LNCAP (cell line): ENCODE measurements around the gene CHD2.

Experiments used
- TF ChIP-seq, protein P1 (sequence below): fragments of 450-650 bp; IDR thresholded peaks from 2 replicates; pipeline ENCODE4 v1.5.1; 2017; ENCODE audit warnings: mild to moderate bottlenecking

Gene CHD2

DNA sequence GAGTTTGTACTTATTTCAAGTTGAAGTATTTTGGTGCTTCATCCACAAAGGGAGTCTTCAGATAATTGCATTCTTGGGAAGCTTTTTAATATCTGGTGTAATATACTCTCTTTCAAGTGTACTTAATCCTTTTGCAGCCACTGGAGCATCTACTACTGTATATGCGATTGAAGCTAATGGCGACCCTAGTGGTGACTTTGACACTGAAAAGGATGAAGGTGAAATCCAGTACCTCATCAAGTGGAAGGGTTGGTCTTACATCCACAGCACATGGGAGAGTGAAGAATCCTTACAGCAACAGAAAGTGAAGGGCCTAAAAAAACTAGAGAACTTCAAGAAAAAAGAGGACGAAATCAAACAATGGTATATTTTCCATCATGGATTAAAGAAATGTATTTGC is 42.6 kb downstream of the CHD2 start:
- TF ChIP-seq, protein P1, sequence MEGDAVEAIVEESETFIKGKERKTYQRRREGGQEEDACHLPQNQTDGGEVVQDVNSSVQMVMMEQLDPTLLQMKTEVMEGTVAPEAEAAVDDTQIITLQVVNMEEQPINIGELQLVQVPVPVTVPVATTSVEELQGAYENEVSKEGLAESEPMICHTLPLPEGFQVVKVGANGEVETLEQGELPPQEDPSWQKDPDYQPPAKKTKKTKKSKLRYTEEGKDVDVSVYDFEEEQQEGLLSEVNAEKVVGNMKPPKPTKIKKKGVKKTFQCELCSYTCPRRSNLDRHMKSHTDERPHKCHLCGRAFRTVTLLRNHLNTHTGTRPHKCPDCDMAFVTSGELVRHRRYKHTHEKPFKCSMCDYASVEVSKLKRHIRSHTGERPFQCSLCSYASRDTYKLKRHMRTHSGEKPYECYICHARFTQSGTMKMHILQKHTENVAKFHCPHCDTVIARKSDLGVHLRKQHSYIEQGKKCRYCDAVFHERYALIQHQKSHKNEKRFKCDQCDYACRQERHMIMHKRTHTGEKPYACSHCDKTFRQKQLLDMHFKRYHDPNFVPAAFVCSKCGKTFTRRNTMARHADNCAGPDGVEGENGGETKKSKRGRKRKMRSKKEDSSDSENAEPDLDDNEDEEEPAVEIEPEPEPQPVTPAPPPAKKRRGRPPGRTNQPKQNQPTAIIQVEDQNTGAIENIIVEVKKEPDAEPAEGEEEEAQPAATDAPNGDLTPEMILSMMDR = no peak

DNA sequence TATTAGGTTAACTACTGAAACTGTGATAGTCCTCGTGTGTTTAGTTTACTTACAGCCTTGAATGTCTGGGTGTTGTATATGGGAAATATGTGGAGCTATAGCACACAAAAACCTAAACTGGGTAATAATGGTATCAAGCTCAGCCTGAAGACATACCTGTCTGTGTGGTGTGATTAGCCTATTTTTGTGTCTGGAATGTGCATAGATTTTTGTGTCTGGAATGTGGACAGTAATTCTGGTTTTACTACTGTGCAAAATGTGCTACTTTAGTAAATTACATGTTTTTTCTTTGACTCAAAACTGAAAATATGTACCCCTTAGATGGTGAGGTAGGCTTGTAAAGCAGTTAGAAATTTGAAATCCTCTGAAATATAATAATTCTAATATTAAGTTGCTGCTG is 43.5 kb downstream of the CHD2 start:
- TF ChIP-seq, protein P1 = no peak

DNA sequence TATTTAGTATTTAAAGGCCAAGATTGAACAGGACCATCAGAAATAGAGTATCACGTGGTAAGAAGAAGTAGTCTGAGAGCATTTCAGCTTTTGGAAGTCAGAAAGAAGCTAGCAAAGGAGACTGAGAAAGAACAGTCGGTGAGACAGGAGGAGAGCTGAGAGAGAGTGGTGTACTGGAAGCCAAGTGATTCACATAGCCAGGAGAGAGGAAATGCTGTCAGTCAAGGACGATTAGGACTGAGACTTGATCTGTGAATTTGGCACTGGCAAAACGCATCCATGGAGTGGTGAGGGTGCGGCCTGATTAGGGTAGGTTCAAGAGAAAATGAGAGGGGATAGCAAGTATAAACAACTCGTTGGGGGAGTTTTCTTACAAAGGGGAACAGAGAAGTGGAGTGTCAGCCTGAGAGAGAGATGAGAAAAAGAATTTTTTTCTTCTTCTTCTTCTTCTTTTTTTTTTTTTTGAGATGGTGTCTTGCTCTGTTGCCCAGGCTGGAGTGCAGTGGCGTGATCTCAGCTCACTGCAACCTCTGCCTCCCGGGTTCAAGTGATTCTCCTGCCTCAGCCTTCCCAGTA is 44.9 kb downstream of the CHD2 start:
- TF ChIP-seq, protein P1 = no peak

DNA sequence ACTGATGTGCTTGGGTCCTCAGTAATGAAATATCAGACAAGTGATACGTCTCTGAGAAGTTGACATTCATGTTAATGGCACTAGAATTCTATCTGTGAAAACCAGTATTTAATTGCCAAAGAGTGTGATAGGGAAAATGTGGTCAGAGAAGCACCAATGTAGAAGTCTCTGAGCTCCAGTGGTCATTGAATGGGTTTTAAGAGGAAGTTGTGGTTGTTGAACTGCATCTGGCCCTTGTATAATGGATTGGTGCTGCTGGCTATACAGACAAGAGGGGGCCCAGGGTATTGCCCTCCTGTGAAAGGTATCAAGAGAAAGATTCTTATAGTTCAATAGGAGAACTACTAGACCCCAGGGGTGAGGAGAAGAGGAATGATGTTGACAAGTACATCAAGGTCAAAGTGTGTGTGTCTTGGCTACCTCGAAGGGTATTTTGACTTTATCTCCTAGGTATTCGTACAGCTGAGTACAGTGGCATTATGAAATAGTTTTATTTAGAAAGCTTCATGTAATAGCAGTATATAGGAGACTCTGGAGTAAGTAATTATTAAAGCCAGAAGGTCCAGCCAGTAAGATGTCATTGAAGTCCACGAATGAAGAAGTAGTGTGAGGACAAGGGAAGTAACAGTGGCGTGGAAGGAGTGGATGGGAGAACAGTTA is 47.1 kb downstream of the CHD2 start:
- TF ChIP-seq, protein P1 = no peak

DNA sequence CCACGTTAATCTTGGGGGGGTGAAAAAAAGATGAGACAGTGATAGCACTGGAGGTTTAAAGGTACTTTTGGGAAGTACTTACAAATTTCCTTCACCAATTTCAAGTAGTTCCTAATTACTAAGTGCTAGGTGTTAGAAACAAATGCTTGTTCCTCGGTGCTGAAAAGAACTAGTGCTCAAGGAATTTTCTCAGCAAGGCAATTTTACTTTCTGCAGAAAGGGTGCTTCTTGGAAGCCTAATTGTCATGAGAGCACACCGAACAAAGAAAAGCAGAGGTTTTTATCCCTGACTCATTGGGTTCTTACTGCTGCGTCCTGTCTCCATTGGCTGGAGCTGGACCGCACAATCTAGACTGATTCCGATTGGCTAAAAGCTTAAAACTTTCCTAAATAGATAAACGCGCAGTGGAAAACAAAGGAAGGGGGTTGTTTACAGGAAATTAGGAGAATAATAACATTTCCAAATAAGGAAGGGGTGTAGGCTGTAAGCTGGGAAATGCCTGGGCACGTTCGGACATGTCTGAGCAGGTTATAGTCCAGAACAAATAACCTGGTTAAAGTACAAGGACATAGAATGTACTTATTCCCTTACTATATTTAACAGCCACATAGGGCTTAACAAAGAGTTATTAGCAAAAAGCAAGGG is 49.6 kb downstream of the CHD2 start:
- TF ChIP-seq, protein P1 = no peak

DNA sequence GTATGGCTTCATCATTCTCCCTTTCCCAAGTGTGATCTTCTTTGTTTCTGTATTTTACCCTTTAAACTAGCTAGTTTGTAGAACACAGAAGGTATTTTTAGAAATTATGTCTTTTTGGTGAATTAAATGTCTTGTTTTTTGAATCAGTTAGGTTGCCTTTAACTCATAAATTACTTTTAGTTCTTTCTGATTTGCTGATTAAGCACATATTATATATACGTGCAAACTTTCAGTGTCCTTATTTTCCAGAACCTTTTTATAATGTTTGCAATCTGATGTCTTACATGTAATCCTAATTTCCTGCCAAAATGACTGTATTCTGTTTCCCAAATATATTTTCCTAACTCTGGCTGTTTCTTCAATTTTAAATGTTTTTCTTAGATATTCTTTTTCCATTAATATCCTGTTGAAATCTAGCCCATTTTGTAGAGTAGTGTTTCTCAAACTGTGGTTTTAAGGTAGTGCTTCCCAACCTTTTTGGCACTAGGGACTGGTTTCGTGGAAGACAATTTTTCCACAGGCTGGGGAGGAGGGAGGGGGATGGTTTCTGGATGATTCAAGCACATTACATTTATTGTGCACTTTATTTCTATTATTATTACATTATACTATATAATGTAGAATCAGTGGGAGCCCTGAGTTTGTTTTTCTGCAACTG is 51.8 kb downstream of the CHD2 start:
- TF ChIP-seq, protein P1 = no peak

DNA sequence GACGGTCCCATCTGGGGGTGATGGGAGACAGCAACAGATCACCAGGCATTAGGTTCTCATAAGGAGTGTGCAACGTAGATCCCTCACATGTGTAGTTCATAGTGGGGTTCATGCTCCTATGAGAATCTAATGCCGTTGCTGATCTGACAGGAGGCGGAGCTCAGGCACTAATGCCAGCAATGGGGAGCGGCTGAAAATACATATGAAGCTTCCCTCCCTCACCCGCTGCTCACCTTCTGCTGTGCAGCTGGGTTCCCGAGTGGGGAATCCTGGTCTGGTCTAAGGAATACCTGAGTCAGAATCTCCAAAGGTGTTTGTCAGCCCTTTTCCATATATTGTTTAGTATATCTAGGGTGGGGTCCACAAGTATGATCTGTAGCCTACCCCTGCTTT is 52.3 kb downstream of the CHD2 start:
- TF ChIP-seq, protein P1 = no peak
